Activated CD8-positive, alpha-beta memory T cell treated with anti-CD3 and anti-CD28 coated beads, Interleukin-2, amount 10 ng/mL, durations not matched to agents 7 days and 5 days (primary cell): ENCODE results near the gene DIP2A. TPM values are rescaled to one million over a fixed set of nuclear protein-coding genes. Genes with fewer than 3 reads are reported as not detected.
"Not testable (repeated sequence)": the region's sequence is repeated elsewhere in the genome, so short reads cannot be mapped to it uniquely, and the experiment has no call there.

Source experiments
- ATAC-seq: fragments of 150-1000 bp; cut with Tn5 transposase; one replicate; pipeline ENCODE4 v1.10.0; 2021; ENCODE audit warnings: moderate library complexity
- CTCF ChIA-PET: fragments of 350-600 bp; sonication (Branson Sonifier 250); formaldehyde crosslinking; loops from one replicate; lab custom pipeline; 2021; ENCODE audit warnings: antibody characterized with exemption; lab: Charles Lee
- DNase-seq: peaks from one replicate; pipeline ENCODE4 v3.0.0-alpha.2; 2020
- H3K27ac Mint-ChIP-seq: one replicate; pipeline ENCODE4 v1.8.0; 2021; ENCODE audit warnings: mild to moderate bottlenecking, mixed read lengths
- H3K27me3 Mint-ChIP-seq: one replicate; pipeline ENCODE4 v1.8.0; 2021; ENCODE audit warnings: mixed read lengths
- H3K36me3 Mint-ChIP-seq: one replicate; pipeline ENCODE4 v1.8.0; 2021; ENCODE audit warnings: mild to moderate bottlenecking, mixed read lengths
- H3K4me1 Mint-ChIP-seq: one replicate; pipeline ENCODE4 v1.8.0; 2021; ENCODE audit warnings: mixed read lengths
- H3K4me3 Mint-ChIP-seq: one replicate; pipeline ENCODE4 v1.8.0; 2021; ENCODE audit warnings: mild to moderate bottlenecking, moderate library complexity, mixed read lengths
- H3K9me3 Mint-ChIP-seq: one replicate; pipeline ENCODE4 v1.8.0; 2022; ENCODE audit warnings: low read depth, mixed read lengths
- total RNA-seq, 2 experiments: library from RNA; stranded (reverse); gene quantifications; one replicate each; pipeline ENCODE4 v1.2.3, GENCODE V29; 2021

Gene DIP2A
- total RNA-seq, 2 experiments from 2014 or later, result 43.4 to 70.4 TPM

DNA sequence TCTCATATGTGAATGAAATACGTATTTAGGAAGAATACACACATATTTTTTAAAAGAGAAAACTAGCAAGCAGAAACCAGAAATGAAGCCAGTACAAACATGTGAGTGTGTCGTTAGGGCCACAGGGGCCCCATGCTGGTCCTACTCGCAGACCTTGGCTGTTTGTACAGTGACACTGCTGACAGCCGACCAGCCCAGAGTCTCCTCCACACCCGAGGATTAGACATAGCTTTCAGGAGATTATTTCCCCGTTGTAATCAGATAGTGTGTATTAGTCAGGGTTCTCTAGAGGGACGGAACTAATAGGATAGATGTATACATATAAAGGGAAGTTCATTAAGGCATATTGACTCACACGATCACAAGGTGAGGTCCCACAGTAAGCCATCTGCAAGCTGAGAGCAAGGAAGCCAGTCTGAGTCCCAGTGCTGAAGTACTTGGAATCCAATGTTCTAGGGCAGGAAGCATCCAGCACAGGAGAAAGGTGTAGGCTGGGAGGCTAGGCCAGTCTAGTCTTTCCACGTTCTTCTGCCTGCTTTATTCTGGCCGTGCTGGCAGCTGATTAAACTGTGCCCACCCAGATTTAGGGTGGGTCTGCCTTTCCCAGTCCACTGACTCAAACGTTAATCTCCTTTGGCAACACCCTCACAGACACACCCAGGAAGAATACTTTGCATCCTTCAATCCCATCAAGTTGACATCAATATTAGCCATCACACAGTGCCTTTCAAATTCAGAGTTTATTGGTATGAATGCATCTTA is 51.2 kb downstream of the DIP2A start:
- H3K27me3 Mint-ChIP-seq, result no peaks in the 10 kb centered on the region
- no peaks in the 10 kb centered on the region for H3K9me3 Mint-ChIP-seq
- H3K4me3 Mint-ChIP-seq, result no peak overlapping the region
- peaks cover 56% of the 10 kb centered on the region for H3K36me3 Mint-ChIP-seq
- peaks cover 13% of the 10 kb centered on the region for H3K4me1 Mint-ChIP-seq
- peak overlapping the region; percentile 58 for H3K27ac Mint-ChIP-seq
- CTCF ChIA-PET, result interaction anchor here (0.6 kb wide), 1 partner anchor 14 kb away, joined by 3 read pairs; no protein-coding TSS in a partner anchor
- DNase-seq (no peak), ATAC-seq (no peak)

DNA sequence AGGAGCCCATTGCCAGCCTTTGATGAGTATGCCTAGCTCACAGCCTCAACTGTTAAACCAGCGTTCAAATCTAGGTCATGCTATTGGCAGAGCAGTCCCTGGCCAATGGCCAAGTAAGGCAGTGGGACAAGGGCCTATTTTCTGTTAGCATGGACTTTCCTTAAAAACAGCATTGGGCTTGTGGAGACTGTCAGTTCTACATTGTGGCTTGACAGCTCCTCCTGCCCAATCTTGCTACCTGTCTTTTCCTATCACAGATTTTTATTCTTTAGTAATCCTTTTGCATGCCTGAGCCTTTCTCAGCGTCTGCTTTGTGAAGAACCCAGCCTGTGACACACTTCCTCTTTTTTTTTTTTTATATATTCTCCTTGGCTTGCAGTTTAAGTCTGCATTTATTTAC is 56.4 kb downstream of the DIP2A start:
- H3K4me3 Mint-ChIP-seq, result no peak overlapping the region
- H3K36me3 Mint-ChIP-seq, result peaks cover 56% of the 10 kb centered on the region
- CTCF ChIA-PET, result no interaction called here
- ATAC-seq (no peak), DNase-seq (no peak)
- H3K27ac Mint-ChIP-seq, result no peak overlapping the region
- no peaks in the 10 kb centered on the region for H3K27me3 Mint-ChIP-seq
- no peaks in the 10 kb centered on the region for H3K9me3 Mint-ChIP-seq
- peaks cover 2% of the 10 kb centered on the region for H3K4me1 Mint-ChIP-seq

DNA sequence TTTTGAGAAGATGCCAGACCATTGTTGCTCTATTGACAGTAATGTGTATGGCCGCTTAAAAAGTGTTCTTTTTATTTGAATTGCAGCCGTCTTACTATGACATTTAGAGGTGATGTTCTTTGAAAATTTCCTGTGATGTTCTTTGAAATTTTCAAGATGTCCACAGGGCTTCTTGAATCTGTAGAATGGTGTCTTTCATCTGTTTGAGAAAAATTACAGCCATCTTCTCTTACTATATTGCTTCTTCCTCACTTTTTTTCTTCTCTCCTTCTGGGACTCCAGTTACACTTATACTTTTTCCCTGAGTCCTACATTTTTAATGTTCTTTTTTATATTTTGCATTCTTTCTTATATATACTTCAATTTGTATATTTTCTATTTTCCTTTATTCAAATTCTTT is 57.4 kb downstream of the DIP2A start:
- ATAC-seq, result no peak
- Mint-ChIP-seq H3K4me3 (no peak overlapping the region), H3K9me3 (no peaks in the 10 kb centered on the region), H3K27ac (no peak overlapping the region), H3K4me1 (peaks cover 2% of the 10 kb centered on the region), H3K27me3 (no peaks in the 10 kb centered on the region), H3K36me3 (peaks cover 52% of the 10 kb centered on the region)
- CTCF ChIA-PET, result interaction anchor here (1.2 kb wide), 1 partner anchor 16 kb away, joined by 3 read pairs; no protein-coding TSS in a partner anchor
- DNase-seq, result no peak

- peaks cover 2% of the 10 kb centered on the region for H3K4me1 Mint-ChIP-seq
- CTCF ChIA-PET, result interaction anchor here (0.6 kb wide), 1 partner anchor 82 kb away, joined by 3 read pairs; no protein-coding TSS in a partner anchor
- H3K27ac Mint-ChIP-seq, result no peak overlapping the region
- no peak overlapping the region for H3K4me3 Mint-ChIP-seq
- no peaks in the 10 kb centered on the region for H3K9me3 Mint-ChIP-seq
- DNase-seq, result no peak
- peaks cover 42% of the 10 kb centered on the region for H3K36me3 Mint-ChIP-seq
- ATAC-seq, result no peak
- no peaks in the 10 kb centered on the region for H3K27me3 Mint-ChIP-seq
These were observed 58.7 kb downstream of the DIP2A start for GRCh38 chr21:46517361-46517760.

DNA sequence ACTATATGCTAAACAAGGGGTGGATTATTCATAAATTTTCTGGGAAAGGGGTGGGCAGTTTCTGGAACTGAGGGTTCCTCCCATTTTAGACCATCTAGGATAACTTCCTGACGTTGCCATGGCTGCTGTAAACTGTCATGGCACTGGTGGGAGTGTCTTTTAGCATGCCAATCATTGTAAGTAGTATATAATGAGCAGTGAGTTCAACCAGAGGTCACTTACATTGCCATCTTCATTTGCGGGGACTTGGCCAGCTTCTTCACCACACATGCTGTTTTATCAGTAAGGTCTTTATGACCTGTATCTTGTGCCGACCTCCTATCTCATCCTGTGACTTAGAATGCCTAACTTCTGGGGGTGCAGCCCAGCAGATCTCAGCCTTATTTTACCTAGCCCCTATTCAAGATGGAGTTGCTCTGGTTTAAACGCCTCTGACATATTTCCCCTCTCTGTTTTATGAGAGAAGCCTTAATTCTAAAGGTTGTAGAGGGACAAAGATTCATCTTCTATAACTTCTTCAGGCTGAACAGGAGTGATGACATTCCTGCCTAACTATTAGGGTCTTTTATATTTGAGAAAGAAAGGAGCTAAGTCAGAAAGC is 60.4 kb downstream of the DIP2A start:
- Mint-ChIP-seq H3K36me3 (peaks cover 31% of the 10 kb centered on the region), H3K4me3 (no peak overlapping the region), H3K9me3 (no peaks in the 10 kb centered on the region), H3K4me1 (peaks cover 2% of the 10 kb centered on the region), H3K27ac (no peak overlapping the region), H3K27me3 (no peaks in the 10 kb centered on the region)
- DNase-seq (no peak), ATAC-seq (no peak)
- CTCF ChIA-PET, result interaction anchor here (2.3 kb wide), 1 partner anchor 18 kb away, joined by 6 read pairs; no protein-coding TSS in a partner anchor

DNA sequence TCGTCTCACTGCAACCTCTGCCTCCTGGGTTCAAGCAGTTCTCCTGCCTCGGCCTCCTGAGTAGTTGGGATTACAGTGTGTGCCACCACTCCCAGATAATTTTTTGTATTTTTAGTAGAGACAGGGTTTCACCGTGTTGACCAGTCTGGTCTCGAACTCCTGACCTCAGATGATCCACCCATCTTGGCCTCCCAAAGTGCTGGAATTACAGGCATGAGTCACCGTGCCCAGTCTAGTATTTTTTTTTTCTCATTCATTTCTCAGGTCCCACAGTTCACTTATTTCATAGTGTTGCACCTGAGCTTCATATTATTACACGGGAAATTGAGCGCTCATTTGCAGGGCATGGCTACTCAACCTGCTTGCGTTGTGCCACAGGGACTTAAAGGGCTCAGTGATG is 68.7 kb downstream of the DIP2A start:
- CTCF ChIA-PET, result interaction anchor here (1.7 kb wide), 1 partner anchor 12 kb away, joined by 4 read pairs; no protein-coding TSS in a partner anchor
- H3K4me1 Mint-ChIP-seq, H3K27me3 Mint-ChIP-seq, H3K9me3 Mint-ChIP-seq, ATAC-seq, H3K4me3 Mint-ChIP-seq, H3K27ac Mint-ChIP-seq, DNase-seq, H3K36me3 Mint-ChIP-seq: not testable (repeated sequence)

GRCh38 chr21:46527801-46528200 is 69.1 kb downstream of the DIP2A start:
- H3K36me3 Mint-ChIP-seq, result peaks cover 4% of the 10 kb centered on the region
- CTCF ChIA-PET, result interaction anchor here (1.7 kb wide), 1 partner anchor 12 kb away, joined by 4 read pairs; no protein-coding TSS in a partner anchor
- H3K4me1 Mint-ChIP-seq, result peaks cover 3% of the 10 kb centered on the region
- DNase-seq, result no peak
- H3K9me3 Mint-ChIP-seq, result no peaks in the 10 kb centered on the region
- no peak for ATAC-seq
- H3K4me3 Mint-ChIP-seq, result no peak overlapping the region
- no peak overlapping the region for H3K27ac Mint-ChIP-seq
- H3K27me3 Mint-ChIP-seq, result no peaks in the 10 kb centered on the region

DNA sequence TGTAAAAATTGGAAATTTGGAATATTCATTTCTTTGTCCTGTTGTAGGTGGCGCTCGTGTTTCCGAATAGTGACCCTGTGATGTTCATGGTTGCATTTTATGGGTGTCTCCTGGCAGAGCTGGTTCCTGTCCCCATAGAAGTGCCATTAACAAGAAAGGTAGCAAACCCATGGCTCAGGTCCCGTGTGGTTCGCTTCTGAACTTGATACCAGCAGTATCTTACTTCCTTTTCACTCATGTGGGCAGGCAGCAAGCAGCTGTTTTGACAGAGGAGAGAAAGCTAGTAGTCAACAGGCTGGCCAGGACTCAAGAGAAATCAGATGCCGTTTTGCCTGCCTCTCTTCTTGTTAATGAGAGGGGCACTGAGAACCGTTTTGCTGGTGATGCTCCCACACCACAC is 73.4 kb downstream of the DIP2A start:
- H3K9me3 Mint-ChIP-seq, result no peaks in the 10 kb centered on the region
- ATAC-seq (no peak), DNase-seq (no peak)
- CTCF ChIA-PET, result interaction anchor here (0.7 to 1.6 kb wide), 7 partner anchors 9 to 559 kb away, joined by 3 to 6 read pairs (median 3); no protein-coding TSS in a partner anchor
- peaks cover 5% of the 10 kb centered on the region for H3K36me3 Mint-ChIP-seq
- no peaks in the 10 kb centered on the region for H3K4me1 Mint-ChIP-seq
- H3K27ac Mint-ChIP-seq, result no peak overlapping the region
- H3K27me3 Mint-ChIP-seq, result no peaks in the 10 kb centered on the region
- no peak overlapping the region for H3K4me3 Mint-ChIP-seq

- Mint-ChIP-seq H3K9me3 (no peaks in the 10 kb centered on the region), H3K4me1 (no peaks in the 10 kb centered on the region), H3K4me3 (no peak overlapping the region), H3K27ac (no peak overlapping the region), H3K36me3 (peaks cover 8% of the 10 kb centered on the region), H3K27me3 (no peaks in the 10 kb centered on the region)
- ATAC-seq, result no peak
- CTCF ChIA-PET, result no interaction called here
- DNase-seq, result no peak
These were observed 78.3 kb downstream of the DIP2A start for GRCh38 chr21:46537026-46537425.

DNA sequence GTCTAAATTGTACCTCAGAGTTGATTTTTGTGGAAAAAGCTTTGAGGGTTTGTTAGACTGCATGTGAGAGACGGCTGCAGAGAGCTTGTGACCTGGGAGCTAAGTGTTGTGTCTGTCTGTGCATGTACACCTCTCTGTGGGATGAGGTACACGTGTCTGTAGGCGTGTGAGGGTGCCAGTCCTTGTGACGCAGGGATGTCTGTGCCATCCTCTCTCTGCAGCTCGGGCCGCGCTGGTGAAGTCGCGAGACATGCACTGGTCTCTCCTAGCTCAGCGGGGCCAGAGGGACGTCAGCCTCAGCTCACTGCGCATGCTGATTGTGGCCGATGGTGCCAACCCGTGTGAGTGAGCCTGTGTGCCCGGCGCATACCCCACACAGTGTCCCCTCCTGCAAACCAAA is 79.6 kb downstream of the DIP2A start:
- H3K4me1 Mint-ChIP-seq, result no peaks in the 10 kb centered on the region
- H3K4me3 Mint-ChIP-seq, result no peak overlapping the region
- ATAC-seq (no peak), DNase-seq (no peak)
- peak overlapping the region; percentile 58 for H3K27ac Mint-ChIP-seq
- no peaks in the 10 kb centered on the region for H3K27me3 Mint-ChIP-seq
- peaks cover 8% of the 10 kb centered on the region for H3K36me3 Mint-ChIP-seq
- no peaks in the 10 kb centered on the region for H3K9me3 Mint-ChIP-seq
- CTCF ChIA-PET, result interaction anchor here (1.2 kb wide), 1 partner anchor 37 kb away, joined by 4 read pairs; no protein-coding TSS in a partner anchor

- no peak for ATAC-seq
- Mint-ChIP-seq H3K9me3 (no peaks in the 10 kb centered on the region), H3K36me3 (peaks cover 8% of the 10 kb centered on the region), H3K27me3 (no peaks in the 10 kb centered on the region), H3K27ac (no peak overlapping the region), H3K4me1 (no peaks in the 10 kb centered on the region), H3K4me3 (no peak overlapping the region)
- CTCF ChIA-PET, result interaction anchor here (0.6 to 2.0 kb wide), 3 partner anchors 11 to 73 kb away, joined by 3 to 4 read pairs (median 4); no protein-coding TSS in a partner anchor
- DNase-seq, result no peak
These were observed 80.4 kb downstream of the DIP2A start for GRCh38 chr21:46538851-46539666.

DNA sequence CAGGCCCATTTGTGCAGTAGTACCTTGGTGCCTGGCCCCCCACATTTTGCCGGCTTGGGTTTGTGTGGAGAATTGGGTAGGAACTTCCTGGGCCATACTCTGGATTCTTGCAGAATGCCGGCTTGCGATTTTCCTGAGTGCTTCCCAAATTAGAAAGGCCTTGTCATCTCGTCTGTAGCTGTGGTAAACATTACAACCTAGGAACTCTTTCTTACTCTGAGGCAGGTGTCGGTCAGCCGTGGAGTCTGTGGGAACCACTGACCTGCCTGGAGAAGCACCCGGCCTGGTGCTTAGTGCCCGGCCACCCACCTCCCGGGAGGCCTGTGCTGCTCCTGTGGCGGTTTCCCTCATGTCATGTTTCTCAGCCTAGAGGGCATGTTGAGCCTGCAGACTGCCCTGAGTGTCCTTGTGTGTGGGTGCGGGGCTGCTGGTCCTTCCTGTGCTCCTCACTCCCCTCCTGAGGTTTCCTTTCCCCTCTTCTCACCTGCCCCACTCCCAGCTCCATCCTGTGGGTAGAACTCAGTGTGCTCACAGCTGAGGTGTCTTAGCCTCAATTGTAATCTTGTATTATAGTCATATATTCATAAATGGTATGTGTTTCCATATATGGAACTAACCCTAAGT is 81.5 kb downstream of the DIP2A start:
- CTCF ChIA-PET, result interaction anchor here (0.6 to 2.0 kb wide), 2 partner anchors 12 to 71 kb away, joined by 3 to 4 read pairs; no protein-coding TSS in a partner anchor
- ATAC-seq (no peak), DNase-seq (no peak)
- Mint-ChIP-seq H3K9me3 (no peaks in the 10 kb centered on the region), H3K27me3 (no peaks in the 10 kb centered on the region), H3K4me3 (no peak overlapping the region), H3K36me3 (peaks cover 9% of the 10 kb centered on the region), H3K4me1 (no peaks in the 10 kb centered on the region), H3K27ac (no peak overlapping the region)
